Measurements from ENCODE around the gene SMYD5.
A peak's percentile ranks its signal among the peaks of the same experiment; 100 is the strongest.

The SMYD5 gene

DNA sequence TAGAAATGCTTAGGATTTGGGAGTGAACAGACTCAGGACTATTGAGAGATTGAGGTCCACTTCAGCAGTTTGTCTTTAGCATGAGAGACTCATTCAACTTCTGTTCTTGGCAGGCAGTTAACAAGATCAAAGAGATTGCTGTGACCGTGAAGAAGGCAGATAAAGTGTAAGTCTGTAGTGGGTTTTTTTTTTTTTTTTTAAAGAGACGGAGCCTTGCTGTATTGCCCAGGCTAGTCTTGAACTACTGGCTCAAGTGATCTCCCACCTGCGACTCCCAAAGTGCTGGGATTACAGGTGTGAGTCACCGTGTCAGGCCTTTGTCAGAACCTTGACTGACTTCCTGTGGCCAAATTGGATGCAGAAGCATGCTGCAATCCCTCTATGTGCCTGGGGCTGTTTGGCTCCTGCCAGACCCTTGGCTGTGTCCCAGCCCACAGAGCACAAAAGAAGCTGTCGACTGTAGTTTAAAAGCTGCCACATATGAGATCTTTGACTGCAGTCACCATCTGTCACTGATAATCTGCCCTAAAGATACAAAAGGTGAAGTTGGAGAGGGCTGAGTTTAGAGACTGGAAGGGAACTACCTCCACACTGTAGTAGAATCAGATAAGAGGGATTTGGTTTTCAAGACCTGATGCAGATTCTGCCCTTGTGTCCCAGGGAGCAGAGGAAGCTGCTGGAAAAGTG is 30.0 kb downstream of the SMYD5 start:
- no peak for DNase-seq

DNA sequence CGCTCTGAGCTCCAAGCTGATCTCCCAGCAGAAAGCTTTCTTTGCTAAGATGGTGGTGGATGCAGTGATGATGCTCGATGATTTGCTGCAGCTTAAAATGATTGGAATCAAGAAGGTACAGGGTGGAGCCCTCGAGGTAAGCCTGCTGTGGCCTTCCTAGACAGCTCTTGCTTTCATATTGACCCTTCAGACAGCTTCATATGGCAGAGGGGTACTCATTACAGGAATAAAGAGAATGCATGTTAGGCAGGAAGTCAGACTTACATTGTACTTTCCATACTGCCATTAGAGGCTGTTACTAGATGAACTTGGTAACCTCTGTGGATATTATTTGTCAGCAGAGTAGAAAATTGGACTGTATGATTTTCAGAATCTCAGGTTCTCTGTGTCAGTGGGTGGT is 30.5 kb downstream of the SMYD5 start:
- DNase-seq: no peak

GRCh38 chr2:73246850-73247249 is 32.8 kb downstream of the SMYD5 start:
- no peak for DNase-seq

- no peak for DNase-seq
Observed at GRCh38 chr2:73249636-73250035, 35.6 kb downstream of the SMYD5 start.

GRCh38 chr2:73250872-73251846 is 37.1 kb downstream of the SMYD5 start:
- DNase-seq: no peak

- no peak for DNase-seq
Observed at GRCh38 chr2:73252238-73253027, 38.4 kb downstream of the SMYD5 start.

DNA sequence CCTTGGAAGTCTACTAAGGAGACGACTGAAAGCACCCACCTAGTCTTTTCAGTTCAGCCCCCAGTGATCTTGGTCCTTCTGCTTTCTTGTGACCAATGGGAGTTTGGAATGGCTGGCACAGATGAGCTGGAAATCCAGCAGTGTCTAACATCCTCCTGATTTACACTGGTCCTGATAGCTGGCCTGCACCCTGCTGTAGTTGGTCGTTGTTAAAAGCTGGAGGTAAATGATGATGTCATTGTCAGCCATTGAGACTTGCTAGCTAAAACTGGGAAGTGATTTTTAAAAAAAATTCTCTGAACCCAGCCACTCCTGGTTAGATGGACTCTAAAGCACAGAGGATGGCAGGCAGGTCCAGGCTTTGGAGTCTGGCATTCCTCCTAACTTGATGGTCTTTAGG is 39.4 kb downstream of the SMYD5 start:
- no peak for DNase-seq

- no peak for DNase-seq
Observed at GRCh38 chr2:73253901-73254300, 39.9 kb downstream of the SMYD5 start.

DNA sequence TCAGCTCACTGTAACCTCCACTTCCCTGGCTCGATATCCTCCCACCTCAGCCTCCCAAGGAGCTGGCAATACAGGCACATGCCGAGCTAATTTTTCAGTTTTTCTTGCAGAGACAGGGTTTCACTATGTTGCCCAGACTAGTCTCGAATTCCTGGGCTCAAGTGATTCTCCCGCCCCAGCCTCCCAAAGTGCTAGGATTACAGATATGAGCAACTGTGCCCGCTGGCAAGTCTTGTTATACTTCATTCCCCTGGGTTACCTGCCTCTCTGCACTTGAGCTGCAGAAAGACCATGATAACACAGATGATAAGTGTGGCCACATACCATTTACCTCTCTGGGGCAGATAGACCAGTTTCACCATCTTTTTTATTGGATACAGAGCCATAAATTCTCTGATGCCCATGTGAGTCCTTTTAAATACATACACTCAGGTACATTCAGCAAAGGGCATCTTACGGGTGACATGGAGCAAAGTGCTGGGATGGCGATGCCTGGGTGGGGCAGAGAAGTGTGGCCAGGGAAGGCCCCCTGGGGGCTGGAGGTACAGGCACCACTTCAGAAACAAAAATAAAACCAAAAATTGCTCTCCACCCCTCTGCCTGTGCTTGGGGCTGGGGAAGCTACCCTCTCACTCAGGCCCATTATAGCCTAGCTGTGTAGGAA is 40.4 kb downstream of the SMYD5 start:
- DNase-seq: no peak

GRCh38 chr2:73255007-73255644 is 41.1 kb downstream of the SMYD5 start:
- no peak for DNase-seq

- DNase-seq: no peak
Observed at GRCh38 chr2:73255907-73256617, 42.0 kb downstream of the SMYD5 start.

DNA sequence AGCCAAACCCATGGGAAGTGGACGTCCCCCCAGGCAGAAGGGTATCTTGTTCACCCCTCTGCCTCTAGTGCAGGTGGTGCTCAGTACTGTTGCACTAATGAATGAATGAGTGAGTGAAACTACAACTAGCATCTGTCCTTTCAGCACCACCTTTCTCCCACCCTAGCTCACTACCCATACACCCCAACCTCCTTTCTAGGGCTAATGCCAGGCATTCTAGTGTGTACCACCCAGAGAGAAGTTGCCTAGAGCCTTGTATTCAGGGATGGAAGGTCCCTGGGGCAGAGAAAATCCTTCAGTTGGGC is 42.5 kb downstream of the SMYD5 start:
- DNase-seq: no peak

GRCh38 chr2:73257021-73257420 is 43.0 kb downstream of the SMYD5 start:
- DNase-seq: no peak

DNA sequence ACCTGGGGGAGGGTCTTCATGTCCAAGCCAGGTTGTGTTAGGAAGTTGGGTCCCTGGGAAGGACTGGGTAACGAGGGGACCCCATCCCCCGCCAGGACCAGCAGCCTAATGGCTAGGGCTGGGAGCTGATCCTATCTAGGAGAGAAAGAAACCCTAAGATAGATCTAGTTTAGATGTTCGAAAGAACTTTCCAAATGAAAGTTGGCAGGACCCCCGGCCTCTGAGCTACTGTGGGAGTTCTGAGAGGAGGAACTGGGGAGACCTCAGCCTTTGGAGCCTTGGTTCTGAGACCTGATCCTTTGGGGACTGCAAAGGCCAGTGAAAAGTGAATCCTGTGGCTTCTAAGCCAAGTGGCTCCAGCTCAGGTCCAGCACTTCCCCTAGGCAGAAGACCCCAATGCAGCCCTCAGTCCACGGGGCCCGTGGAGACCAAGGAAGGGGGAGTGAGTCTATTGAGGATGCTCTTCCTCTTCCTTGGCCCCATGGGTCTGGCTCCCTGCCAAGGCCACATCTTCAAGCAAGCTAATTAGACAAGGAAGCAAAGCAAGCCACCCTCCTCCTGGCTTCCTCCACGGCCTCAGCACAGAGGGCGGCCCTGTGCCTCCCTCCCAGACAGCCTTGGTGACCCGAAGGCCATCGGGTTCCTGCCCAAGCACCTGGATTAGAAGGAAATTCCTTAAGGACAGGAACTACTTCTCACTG is 43.5 kb downstream of the SMYD5 start:
- peak in 1 of 6 experiments; percentile 6 for DNase-seq

DNA sequence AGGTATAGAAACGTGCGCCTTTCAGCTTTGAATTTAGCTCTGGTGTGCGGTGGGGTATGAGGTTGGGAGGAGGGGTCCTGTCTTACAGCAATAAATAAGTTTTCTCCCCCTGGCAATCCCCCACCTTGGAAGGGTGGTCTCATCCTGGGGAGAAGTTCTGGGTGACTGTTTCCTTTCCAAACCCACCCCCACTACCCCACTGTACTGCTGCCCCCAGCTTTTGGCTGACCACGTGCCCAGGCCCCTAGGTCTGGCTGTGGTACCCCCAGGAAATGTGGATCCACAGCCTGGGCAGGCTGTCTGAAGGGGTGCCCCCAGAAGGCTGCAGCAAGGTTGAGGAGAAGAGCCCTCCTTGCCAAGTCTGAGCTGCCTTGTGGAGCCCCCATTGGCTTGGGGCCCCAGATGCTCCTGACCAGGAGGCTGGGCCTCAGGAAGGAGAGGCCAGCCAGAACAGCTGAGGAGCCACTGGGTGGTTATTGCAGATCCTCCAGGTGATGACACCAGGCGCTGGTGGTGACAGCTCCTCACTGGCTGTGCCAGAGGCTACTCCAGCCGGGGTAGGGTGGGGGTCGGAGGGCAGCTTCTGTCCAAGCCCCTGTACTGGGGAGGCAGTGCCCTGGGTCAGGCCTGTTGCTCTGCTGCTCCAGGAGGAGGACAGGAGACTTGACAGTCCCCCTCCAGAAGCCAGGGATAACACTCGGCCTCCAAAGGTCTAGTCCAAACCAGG is 44.3 kb downstream of the SMYD5 start:
- no peak for DNase-seq

GRCh38 chr2:73258913-73259215 is 44.8 kb downstream of the SMYD5 start:
- DNase-seq: no peak

DNA sequence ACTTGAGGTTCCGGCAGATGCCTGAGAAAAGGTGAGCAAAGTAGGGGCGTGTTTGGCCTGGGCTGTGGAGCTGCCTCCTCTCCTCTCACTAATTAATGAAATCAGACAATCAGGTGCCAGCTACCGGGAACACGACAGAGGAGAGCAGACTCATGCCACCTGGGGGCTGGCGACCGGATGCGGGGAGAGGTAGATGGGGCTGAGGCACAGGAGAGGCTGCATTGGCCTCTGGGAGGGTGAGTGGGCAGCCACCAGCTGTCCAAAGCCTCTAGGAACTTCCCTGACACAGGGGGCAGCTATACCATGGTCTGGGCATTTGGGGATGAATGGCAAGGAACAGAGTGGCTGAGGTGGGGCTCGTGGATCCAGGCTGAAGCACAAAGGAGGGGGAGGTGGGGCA is 45.2 kb downstream of the SMYD5 start:
- no peak for DNase-seq

GRCh38 chr2:73259704-73260337 is 45.8 kb downstream of the SMYD5 start:
- DNase-seq: no peak

DNA sequence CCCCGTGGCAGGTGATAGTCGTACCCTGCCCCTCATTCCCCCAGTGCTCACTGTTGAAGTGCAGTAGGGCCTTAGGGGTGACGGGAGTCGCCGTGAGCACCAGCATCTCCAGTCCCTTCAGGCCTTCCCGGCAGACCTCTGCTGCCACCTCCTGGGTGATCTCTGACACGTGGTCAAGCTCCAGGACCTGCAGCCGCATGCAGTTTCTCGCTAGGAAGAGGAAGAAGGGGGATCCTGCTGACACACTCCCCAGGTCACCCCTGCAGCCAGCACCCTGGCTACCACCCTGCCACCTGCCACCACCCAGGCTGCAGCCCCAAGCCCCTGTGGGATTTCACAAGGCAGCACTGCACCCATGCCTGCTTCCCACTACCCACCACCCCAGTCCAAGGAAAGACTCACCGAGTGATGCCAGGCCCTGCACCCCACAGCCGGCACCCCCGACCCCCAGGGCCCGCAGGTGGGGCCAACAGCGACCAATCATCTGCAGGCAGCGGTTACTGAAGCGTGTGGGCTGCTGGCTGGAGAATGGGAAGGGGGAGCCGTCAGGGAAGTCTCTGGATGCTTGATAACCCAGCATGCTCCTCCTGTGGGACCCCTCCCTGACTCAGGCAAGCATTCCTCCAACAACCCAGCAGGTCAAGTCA is 46.4 kb downstream of the SMYD5 start:
- DNase-seq: no peak
